IMR-90 (cell line): ENCODE measurements around the gene MS4A2. TPM values are rescaled to one million over a fixed set of nuclear protein-coding genes. Genes with fewer than 3 reads are reported as not detected.

Source experiments
- polyA plus RNA-seq, 3 experiments: library from polyadenylated mRNA; depleted of rRNA; stranded (reverse); fragments of >200 nt; gene quantifications; 2 replicates each; pipeline ENCODE4 v1.2.3, GENCODE V29; 2012; ENCODE audit warnings: low replicate concordance in 1 of 3
- total RNA-seq: library from RNA; depleted of rRNA; stranded (reverse); fragments of >200 nt; gene quantifications from 2 replicates; pipeline ENCODE4 v1.2.3, GENCODE V29; 2012; rRNA removed

The MS4A2 gene
- total and polyA plus RNA-seq, 2 of the 4 experiments (the other 2 are of a cell fraction), result not detected

Other genes starting within 250 kb of the MS4A2 start
- gene CBLIF, start 243.2 kb upstream of the MS4A2 start, total RNA-seq, result not detected in 2 replicates
- gene CBLIF, start 243.2 kb upstream of the MS4A2 start, polyA plus RNA-seq (2012; rRNA removed), result not detected in 2 replicates
- gene TCN1, start 222.2 kb upstream of the MS4A2 start, total RNA-seq, result not detected in 2 replicates
- not detected in 2 replicates for gene TCN1, start 222.2 kb upstream of the MS4A2 start, polyA plus RNA-seq (2012; rRNA removed)
- gene OOSP3, start 209.9 kb upstream of the MS4A2 start, total RNA-seq, result not detected in 2 replicates
- gene OOSP3, start 209.9 kb upstream of the MS4A2 start, polyA plus RNA-seq (2012; rRNA removed), result not detected in 2 replicates
- not detected in 2 replicates for gene OOSP1, start 150.2 kb upstream of the MS4A2 start, total RNA-seq
- not detected in 2 replicates for gene OOSP1, start 150.2 kb upstream of the MS4A2 start, polyA plus RNA-seq (2012; rRNA removed)
- gene OOSP4A, start 124.6 kb upstream of the MS4A2 start, total RNA-seq, result not detected in 2 replicates
- not detected in 2 replicates for gene OOSP4A, start 124.6 kb upstream of the MS4A2 start, polyA plus RNA-seq (2012; rRNA removed)
- not detected in 2 replicates for gene OOSP4B, start 71.5 kb upstream of the MS4A2 start, total RNA-seq
- gene OOSP4B, start 71.5 kb upstream of the MS4A2 start, polyA plus RNA-seq (2012; rRNA removed), result not detected in 2 replicates
- gene OOSP2, start 48.3 kb upstream of the MS4A2 start, total RNA-seq, result not detected in 2 replicates
- gene OOSP2, start 48.3 kb upstream of the MS4A2 start, polyA plus RNA-seq (2012; rRNA removed), result not detected in 2 replicates
- not detected in 2 replicates for gene MS4A3, start 32.0 kb upstream of the MS4A2 start, total RNA-seq
- not detected in 2 replicates for gene MS4A3, start 32.0 kb upstream of the MS4A2 start, polyA plus RNA-seq (2012; rRNA removed)
- not detected in 2 replicates for gene MS4A6A, start 94.4 kb downstream of the MS4A2 start, total RNA-seq
- gene MS4A6A, start 94.4 kb downstream of the MS4A2 start, polyA plus RNA-seq (2012; rRNA removed), result not detected in 2 replicates
- not detected in 2 replicates for gene MS4A4E, start 154.5 kb downstream of the MS4A2 start, total RNA-seq
- gene MS4A4E, start 154.5 kb downstream of the MS4A2 start, polyA plus RNA-seq (2012; rRNA removed), result not detected in 2 replicates
- gene MS4A4A, start 192.0 kb downstream of the MS4A2 start, total RNA-seq, result not detected in 2 replicates
- gene MS4A4A, start 192.0 kb downstream of the MS4A2 start, polyA plus RNA-seq (2012; rRNA removed), result not detected in 2 replicates
- not detected in 2 replicates for gene MS4A6E, start 238.6 kb downstream of the MS4A2 start, total RNA-seq
- not detected in 2 replicates for gene MS4A6E, start 238.6 kb downstream of the MS4A2 start, polyA plus RNA-seq (2012; rRNA removed)